Astrocyte of the cerebellum (primary cell): ENCODE results near the gene TBC1D22A.

Source experiments
- DNase-seq: peaks from one replicate; pipeline ENCODE4 v3.0.0-alpha.2; 2011; ENCODE audit warnings: low read depth
- H3K4me3 ChIP-seq: 2 replicates; pipeline ENCODE4 v1.5.1; 2011; ENCODE audit warnings: mild to moderate bottlenecking, low read depth, low read length, moderate library complexity
- in situ Hi-C: cut with HindIII; loops from 2 replicates; pipeline ENCODE4 v1.10.0; 2017; ENCODE audit warnings: low sequenced_read_pairs
- TF ChIP-seq, protein P1 (sequence below): IDR thresholded peaks from 2 replicates; pipeline ENCODE4 v1.5.1; 2012; ENCODE audit warnings: low read length, low read depth, moderate library complexity, mild to moderate bottlenecking; ENCODE audit errors: missing control alignments

Gene TBC1D22A

DNA sequence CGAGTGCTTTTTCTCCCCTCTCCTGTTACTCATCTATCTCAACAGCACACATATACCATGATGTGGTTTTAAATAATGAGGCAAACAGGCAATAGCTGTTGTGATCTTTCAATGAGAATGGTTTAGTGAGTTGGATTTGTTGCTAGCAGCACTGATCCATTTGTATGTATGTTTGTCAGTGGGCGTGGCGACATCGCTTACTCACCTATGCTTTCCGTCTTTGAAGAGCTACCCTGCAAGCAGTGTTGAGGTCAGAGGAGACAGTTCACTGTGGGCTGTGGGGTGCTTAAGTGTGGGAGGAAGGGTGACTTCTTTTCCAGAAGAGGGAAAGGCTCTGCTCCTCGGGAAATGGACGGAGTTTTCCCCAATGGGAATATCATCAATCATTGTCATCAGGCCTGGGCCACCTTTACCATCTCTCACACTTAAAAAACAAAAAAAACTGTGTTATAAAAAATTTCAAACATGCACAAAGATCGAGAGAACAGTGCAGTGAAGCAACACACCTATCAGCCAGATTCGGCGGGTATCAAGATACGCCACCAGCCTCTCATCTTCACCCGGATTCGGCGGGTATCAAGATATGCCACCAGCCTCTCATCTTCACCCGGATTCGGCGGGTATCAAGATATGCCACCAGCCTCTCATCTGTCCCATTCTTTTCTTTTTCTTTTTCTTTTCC, 83.8 kb downstream of the TBC1D22A start:
- in situ Hi-C loops = loop anchor here (25.0 kb wide), 2 partner anchors 991 to 1641 kb away; a partner anchor contains a TSS
- H3K4me3 ChIP-seq = no peak overlapping the region
- TF ChIP-seq, protein P1, sequence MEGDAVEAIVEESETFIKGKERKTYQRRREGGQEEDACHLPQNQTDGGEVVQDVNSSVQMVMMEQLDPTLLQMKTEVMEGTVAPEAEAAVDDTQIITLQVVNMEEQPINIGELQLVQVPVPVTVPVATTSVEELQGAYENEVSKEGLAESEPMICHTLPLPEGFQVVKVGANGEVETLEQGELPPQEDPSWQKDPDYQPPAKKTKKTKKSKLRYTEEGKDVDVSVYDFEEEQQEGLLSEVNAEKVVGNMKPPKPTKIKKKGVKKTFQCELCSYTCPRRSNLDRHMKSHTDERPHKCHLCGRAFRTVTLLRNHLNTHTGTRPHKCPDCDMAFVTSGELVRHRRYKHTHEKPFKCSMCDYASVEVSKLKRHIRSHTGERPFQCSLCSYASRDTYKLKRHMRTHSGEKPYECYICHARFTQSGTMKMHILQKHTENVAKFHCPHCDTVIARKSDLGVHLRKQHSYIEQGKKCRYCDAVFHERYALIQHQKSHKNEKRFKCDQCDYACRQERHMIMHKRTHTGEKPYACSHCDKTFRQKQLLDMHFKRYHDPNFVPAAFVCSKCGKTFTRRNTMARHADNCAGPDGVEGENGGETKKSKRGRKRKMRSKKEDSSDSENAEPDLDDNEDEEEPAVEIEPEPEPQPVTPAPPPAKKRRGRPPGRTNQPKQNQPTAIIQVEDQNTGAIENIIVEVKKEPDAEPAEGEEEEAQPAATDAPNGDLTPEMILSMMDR = no peak
- no peak for DNase-seq

DNA sequence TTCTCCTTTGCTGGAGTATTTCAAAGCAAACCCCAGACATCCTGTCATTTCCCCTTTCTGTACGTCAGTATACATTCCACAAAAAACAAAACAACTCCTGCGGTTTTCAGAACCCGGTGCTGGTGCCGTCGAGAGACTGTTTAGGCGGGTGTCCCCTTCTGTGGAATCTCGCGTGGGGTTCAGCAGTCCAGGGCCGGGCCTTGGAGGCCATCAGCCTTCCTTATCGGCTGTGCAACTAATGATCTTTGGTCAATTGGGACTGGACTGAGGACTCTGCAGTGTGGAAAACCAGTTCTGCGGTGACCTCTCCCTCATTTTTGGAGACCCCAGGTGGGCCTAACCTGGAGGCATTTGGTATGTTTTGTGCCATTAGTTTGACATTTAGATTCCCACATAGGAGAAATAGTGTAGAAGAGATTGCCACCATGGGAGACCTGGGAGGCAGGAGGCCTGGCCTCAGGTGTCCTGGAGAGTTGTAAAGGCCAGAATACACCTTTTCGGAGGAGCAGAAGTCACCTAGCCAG, 84.4 kb downstream of the TBC1D22A start:
- TF ChIP-seq, protein P1 = no peak
- DNase-seq = no peak
- in situ Hi-C loops = loop anchor here (25.0 kb wide), 2 partner anchors 990 to 1640 kb away; a partner anchor contains a TSS

DNA sequence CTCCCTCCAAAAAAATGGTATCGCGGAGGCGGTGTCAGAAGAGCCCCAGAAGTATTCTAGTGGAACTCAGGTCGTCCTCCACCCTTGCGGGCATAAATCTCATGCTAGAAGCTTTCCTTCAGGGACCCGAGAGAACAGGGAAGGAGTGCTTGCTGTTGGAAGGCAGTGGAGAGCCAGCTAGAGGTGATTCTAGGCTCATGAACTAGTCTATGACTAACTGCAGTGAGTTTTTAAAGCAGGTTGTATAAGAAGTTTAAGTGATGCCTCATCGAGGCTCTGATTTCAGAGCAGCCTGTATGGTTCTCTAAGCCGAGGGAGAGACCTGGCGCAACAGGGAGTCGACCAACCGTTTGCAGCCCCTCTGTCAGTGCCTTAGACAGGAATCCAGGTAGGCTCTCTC, 85.7 kb downstream of the TBC1D22A start:
- TF ChIP-seq, protein P1 = no peak
- H3K4me3 ChIP-seq = no peak overlapping the region
- in situ Hi-C loops = loop anchor here (25.0 kb wide), 2 partner anchors 989 to 1639 kb away; a partner anchor contains a TSS
- DNase-seq = no peak

More for the DNA sequence above, 84.4 kb downstream of the TBC1D22A start:
- H3K4me3 ChIP-seq = no peak overlapping the region

DNA sequence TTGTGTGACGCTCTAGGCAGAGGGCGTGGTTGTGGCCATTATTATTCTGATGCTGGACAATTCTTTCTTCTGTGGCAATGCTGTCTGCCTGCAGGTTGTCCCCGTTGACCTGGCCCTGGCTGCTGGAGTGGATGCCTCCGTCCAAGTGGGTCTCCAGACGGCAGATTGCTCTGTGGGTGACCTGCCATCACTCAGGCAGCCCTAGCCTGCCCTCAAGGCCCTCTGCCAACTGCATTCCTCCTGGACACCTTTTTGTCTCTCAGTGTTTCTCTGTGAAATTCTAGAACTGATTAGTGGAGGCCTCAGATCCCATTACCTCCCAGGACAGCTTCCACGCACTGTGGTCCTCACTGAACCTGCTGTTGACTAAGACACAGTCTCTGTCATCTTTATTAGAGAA, 86.7 kb downstream of the TBC1D22A start:
- no peak for DNase-seq
- H3K4me3 ChIP-seq = no peak overlapping the region
- in situ Hi-C loops = loop anchor here (25.0 kb wide), 2 partner anchors 988 to 1638 kb away; a partner anchor contains a TSS
- TF ChIP-seq, protein P1 = no peak

DNA sequence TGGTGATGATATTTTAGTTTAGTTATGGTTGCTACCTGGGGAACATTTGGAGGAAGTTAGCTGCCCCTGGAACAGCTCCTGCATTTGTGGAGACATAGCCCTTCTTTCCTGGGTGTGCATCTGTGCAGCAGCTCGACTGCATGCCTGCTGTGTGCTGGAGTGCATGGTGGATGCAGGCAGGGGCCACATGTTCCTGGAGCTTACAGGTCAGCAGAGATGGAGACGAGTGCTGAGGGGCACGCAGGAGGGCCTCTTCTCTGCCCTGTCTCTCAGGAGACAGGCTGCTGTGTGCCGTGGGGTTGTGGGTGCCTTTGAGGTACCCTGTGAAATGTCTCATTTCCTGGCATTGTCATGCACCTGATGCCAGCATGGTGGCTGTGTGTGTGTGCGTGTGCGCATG, 87.5 kb downstream of the TBC1D22A start:
- TF ChIP-seq, protein P1 = no peak
- no peak overlapping the region for H3K4me3 ChIP-seq
- in situ Hi-C loops = loop anchor here (25.0 kb wide), 2 partner anchors 987 to 1637 kb away; a partner anchor contains a TSS
- no peak for DNase-seq

DNA sequence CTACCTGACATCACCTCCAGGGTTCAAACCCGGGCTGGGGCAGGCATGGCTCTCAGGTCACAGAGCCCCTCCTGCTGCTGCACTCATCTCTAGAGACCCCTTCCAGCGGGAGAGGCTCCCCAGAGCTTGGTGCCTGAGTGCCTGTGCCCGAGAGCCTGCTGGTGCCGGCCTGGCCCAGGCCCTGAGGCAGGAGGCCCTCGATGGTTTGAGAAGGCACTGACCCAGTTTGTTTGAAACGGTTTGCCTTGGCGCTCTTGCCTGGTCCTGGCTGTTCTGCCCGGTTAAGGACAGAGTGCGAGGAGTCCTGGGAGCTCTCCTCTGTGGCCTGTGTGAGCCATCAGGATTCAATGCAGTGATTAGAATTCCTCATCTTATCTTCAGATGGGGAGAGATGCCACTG, 88.9 kb downstream of the TBC1D22A start:
- H3K4me3 ChIP-seq = no peak overlapping the region
- in situ Hi-C loops = no loop called here
- no peak for DNase-seq
- TF ChIP-seq, protein P1 = no peak
